Lower lobe of right lung (tissue), 2 donors: ENCODE data around the gene SEMA7A. TPM values are rescaled to one million over a fixed set of nuclear protein-coding genes. Genes with fewer than 3 reads are reported as not detected.
A peak's percentile ranks its signal among the peaks of the same experiment; 100 is the strongest.
"Not testable (repeated sequence)": the region's sequence is repeated elsewhere in the genome, so short reads cannot be mapped to it uniquely, and the experiment has no call there.

Source experiments
- ATAC-seq, 2 donors: fragments of 200-7000 bp; cut with Tn5 transposase; one replicate each; pipeline ENCODE4 v1.9.1; 2020 to 2022; ENCODE audit warnings: mild to moderate bottlenecking in 2 of 2, moderate library complexity in 2 of 2
- DNase-seq: peaks from one replicate; pipeline ENCODE4 v3.0.0-alpha.2; 2020
- H3K27ac ChIP-seq: fragments of 200-600 bp; one replicate; pipeline ENCODE4 v1.8.0; 2022
- H3K27me3 ChIP-seq: fragments of 200-600 bp; one replicate; pipeline ENCODE4 v1.8.0; 2022; ENCODE audit warnings: low read depth
- H3K36me3 ChIP-seq: fragments of 200-600 bp; one replicate; pipeline ENCODE4 v1.8.0; 2022; ENCODE audit warnings: mild to moderate bottlenecking
- H3K4me1 ChIP-seq: fragments of 200-600 bp; one replicate; pipeline ENCODE4 v1.8.0; 2022
- H3K4me3 ChIP-seq: fragments of 200-600 bp; one replicate; pipeline ENCODE4 v1.8.0; 2022; ENCODE audit warnings: mild to moderate bottlenecking
- H3K9me3 ChIP-seq: fragments of 200-600 bp; one replicate; pipeline ENCODE4 v1.8.0; 2022
- CTCF ChIP-seq: fragments of 200-600 bp; IDR thresholded peaks from one replicate; pipeline ENCODE4 v1.8.0; 2022; ENCODE audit warnings: antibody characterized with exemption, mild to moderate bottlenecking
- intact Hi-C: fragments of 100-400 bp; cut with DNase I; formaldehyde crosslinking; loops from one replicate; pipeline ENCODE4 v1.11.0; 2022
- total RNA-seq: library from RNA; stranded (reverse); fragmentation: NEBNext Ultra II Directional; extraction: Animal tissue kit (Norgen Biotek cat#: 25700); gene quantifications from one replicate; pipeline ENCODE4 v1.2.1, GENCODE V29; 2021
- donor health status: DM: no; HTN: yes; CAD: no; lungs with severe emphysema.

Gene SEMA7A
- total RNA-seq, 1 donor from 2014 or later = 4.6 TPM

DNA sequence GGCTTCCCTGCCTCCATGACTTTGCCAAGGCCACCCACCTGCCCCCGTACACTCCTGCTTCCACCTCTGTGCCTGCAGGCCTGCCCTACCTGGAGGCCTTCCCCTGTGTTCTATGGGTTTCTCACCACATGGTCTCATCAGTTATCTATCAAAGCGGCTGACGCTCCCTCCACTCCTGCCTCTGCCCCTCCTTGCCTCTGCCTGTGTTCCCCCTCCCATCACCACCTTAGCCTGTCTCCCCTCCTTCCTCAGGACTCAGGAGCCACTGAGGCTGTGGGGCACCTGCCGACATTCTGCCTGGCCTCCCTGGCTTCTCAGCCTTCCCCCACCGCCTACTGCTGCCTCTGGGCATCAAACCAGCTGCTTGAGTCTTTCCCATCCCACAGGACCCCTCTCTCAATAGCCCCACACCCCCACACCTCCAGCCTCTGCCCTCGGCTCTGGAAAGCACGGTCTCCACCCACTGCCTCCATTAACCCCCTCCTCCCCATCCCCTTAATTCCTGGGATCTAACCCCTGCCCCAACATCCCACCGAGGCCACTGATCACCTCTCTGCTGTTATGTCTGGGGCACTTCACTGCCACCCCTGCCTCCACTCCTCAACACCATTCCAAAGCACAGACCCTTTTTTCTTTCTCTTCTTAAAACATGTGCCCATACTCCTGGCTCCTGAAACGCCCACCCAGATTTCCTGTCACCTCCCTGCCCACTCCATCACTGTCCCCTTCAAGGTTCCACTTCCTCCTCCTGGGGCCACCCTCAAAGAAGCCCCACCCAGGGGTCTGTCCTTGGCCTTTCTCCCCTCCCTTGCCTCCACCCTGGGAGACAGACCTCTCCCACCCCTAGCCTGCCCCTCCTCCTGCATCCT, 41.9 kb downstream of the SEMA7A start:
- TF ChIP-seq CTCF = no peak
- Histone ChIP-seq H3K27ac (no peak overlapping the region), H3K9me3 (no peaks in the 10 kb centered on the region), H3K4me3 (no peak overlapping the region), H3K27me3 (no peaks in the 10 kb centered on the region), H3K4me1 (peaks cover 12% of the 10 kb centered on the region), H3K36me3 (no peaks in the 10 kb centered on the region)
- ATAC-seq = no peak
- DNase-seq = no peak
- intact Hi-C loops = no loop called here

DNA sequence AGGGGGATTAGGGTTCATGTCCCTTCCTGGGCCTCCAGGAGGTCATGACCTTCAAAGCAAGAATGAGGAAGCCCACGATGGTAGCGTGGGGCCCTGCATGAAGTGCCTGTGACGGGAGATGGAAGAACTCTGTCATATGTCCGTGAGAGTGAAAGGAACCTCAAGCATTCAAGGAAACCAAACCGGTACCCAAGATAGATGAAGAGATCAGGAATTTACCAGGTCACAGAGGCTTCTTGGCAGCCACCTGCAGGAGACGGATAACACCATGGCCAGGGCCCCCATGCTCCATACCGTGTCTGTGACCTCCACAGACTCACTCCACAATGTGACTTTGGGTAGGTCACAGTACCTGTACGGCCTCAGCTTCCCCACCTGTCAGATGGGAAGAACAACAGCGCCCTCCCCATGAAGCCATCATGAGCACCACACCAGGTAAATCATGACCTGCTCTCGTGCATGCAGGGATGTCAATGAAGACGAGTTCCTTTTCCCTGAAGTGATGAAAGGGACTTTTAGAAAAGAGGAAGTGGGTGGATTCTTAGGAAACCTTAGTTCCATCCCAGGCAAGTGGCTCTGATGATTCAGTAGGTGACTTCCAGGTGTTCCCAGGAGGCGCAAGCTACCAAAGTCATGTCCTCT, 43.0 kb downstream of the SEMA7A start:
- intact Hi-C loops = no loop called here
- Histone ChIP-seq H3K9me3 (no peaks in the 10 kb centered on the region), H3K27ac (no peak overlapping the region), H3K36me3 (no peaks in the 10 kb centered on the region), H3K4me1 (peaks cover 22% of the 10 kb centered on the region), H3K27me3 (no peaks in the 10 kb centered on the region), H3K4me3 (no peak overlapping the region)
- ATAC-seq = no peak
- no peak for TF ChIP-seq CTCF
- no peak for DNase-seq

DNA sequence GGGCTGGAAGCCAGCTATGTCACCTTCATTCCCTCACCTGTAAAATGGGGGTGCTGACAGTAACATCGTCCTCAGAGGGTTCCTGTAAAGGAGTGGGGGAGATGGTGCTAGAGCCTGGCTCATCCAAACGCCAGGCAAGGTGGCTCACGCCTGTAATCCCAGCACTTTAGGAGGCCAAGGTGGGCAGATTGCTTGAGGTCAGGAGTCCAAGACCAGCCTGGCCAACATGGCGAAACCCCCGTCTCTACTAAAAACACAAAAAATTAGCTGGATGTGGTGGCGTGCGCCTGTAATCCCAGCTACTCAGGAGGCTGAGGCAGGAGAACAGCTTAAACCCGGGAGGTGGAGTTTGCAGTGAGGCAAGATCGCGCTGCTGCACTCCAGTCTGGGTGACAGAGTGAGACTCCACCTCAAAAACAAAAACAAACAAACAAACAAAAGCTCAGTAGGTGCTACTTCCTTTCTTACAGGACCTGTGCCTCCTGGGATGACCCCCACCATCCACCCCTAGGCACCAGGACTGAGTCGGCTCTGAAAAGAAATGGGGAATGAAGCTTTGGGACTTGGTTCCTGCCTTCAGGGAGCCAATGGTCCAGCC, 43.6 kb downstream of the SEMA7A start:
- H3K4me3 ChIP-seq, ATAC-seq, DNase-seq, H3K27me3 ChIP-seq, H3K36me3 ChIP-seq, H3K9me3 ChIP-seq, intact Hi-C loops: not testable (repeated sequence)
- peak overlapping the region; percentile 25 for H3K27ac ChIP-seq
- H3K4me1 ChIP-seq = peaks cover 28% of the 10 kb centered on the region

GRCh38 chr15:74389241-74390048, 44.3 kb downstream of the SEMA7A start:
- Histone ChIP-seq H3K36me3 (no peaks in the 10 kb centered on the region), H3K4me1 (peaks cover 36% of the 10 kb centered on the region), H3K4me3 (no peak overlapping the region), H3K27me3 (no peaks in the 10 kb centered on the region), H3K27ac (peak overlapping the region; percentile 25), H3K9me3 (no peaks in the 10 kb centered on the region)
- ATAC-seq (peak; percentile 67 to 76), DNase-seq (peak; percentile 68)
- TF ChIP-seq CTCF = no peak
- intact Hi-C loops = no loop called here

GRCh38 chr15:74388363-74388951, 45.3 kb downstream of the SEMA7A start:
- no peak for DNase-seq
- intact Hi-C loops = no loop called here
- no peak overlapping the region for H3K27ac ChIP-seq

More at GRCh38 chr15:74388363-74388951, 45.3 kb downstream of the SEMA7A start:
- H3K4me1 ChIP-seq = peaks cover 43% of the 10 kb centered on the region
- no peak overlapping the region for H3K4me3 ChIP-seq
- ATAC-seq = no peak
- no peak for TF ChIP-seq CTCF
- no peaks in the 10 kb centered on the region for H3K36me3 ChIP-seq
- no peaks in the 10 kb centered on the region for H3K9me3 ChIP-seq
- H3K27me3 ChIP-seq = no peaks in the 10 kb centered on the region
